Activated T-helper 2 cell treated with anti-CD3 and anti-CD28 coated beads, Interferon-gamma antibody, Interleukin-2, Interleukin-4, amounts not matched to agents 10 μg/mL and 5 μg/mL and 100 μg/mL, durations not matched to agents 14 hours and 24 hours and 36 hours (primary cell): ENCODE measurements around the gene LIPT1. TPM values are rescaled to one million over a fixed set of nuclear protein-coding genes. Genes with fewer than 3 reads are reported as not detected.
A peak's percentile ranks its signal among the peaks of the same experiment; 100 is the strongest.
"Not testable (repeated sequence)": the region's sequence is repeated elsewhere in the genome, so short reads cannot be mapped to it uniquely, and the experiment has no call there.

Experiments
- DNase-seq: peaks from one replicate; pipeline ENCODE4 v3.0.0; 2021; ENCODE audit warnings: low spot score
- H3K27ac Mint-ChIP-seq: one replicate; pipeline ENCODE4 v1.8.0; 2021; ENCODE audit warnings: mixed read lengths
- H3K27me3 Mint-ChIP-seq: one replicate; pipeline ENCODE4 v1.8.0; 2021; ENCODE audit warnings: low read depth, mixed read lengths
- H3K36me3 Mint-ChIP-seq: one replicate; pipeline ENCODE4 v1.8.0; 2021; ENCODE audit warnings: low read depth, mixed read lengths
- H3K4me1 Mint-ChIP-seq: one replicate; pipeline ENCODE4 v1.8.0; 2021; ENCODE audit warnings: low read depth, mixed read lengths
- H3K4me3 Mint-ChIP-seq: one replicate; pipeline ENCODE4 v1.8.0; 2021; ENCODE audit warnings: low read depth, mild to moderate bottlenecking, moderate library complexity, mixed read lengths
- H3K9me3 Mint-ChIP-seq: one replicate; pipeline ENCODE4 v1.8.0; 2021; ENCODE audit warnings: mixed read lengths
- intact Hi-C: fragments of 100-400 bp; cut with micrococcal nuclease; formaldehyde crosslinking; loops from one replicate; pipeline ENCODE4 v1.15.1; 2023
- total RNA-seq: library from RNA; stranded (reverse); gene quantifications from 2 replicates; pipeline ENCODE4 v1.2.3, GENCODE V29; 2022

The LIPT1 gene
- total RNA-seq, result 3.4 and 3.5 TPM in 2 replicates

DNA sequence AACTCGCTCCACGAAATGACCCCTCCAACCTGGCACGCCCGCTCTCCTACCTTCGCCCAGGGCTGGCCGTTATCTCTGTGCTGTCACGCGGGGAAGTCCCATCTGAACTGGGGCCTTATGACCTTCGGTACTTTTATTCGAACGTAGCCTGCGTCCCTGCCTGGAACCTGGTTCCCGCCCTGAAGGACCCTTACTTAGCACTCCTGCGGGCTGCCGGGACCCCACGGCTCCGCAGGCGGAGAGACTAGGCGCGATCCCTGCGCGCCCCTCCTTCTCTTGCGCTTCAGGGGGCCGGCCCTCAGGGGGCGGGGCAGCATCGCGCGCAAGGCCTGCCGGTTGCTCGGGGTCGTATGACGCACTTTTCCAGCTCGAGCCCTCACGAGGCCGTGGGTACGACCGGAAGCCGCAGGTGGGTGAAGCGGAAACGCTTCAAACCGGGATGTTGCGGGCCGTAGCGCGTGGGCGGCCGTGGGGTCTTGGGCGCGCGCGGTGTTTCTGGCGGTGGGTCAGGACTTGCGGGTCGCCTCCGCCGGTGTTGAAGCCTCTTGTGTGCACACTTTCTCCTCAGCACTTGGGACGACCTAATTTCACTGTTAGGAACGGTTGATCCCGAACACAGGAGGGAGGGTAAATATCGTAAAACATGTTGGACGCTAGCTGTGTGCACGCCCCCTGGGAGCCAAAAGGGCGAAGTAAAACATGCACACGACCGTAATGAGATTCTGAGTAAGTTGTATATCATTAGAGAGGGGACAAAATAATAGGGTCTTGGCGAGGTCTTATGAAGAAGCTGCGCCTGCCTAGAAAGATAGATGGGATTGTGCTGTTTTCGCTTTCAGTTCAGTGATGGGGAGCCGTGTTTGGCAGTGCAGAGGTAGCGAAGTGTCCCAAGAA, at the start of gene LIPT1, which contains the start of gene TSGA10:
TSS of gene LIPT1 (plus strand) at position 325 of the 894 bp plus-strand sequence. CDS start 6,991 bp downstream, outside the sequence.
TSS of gene TSGA10 (minus strand) at position 300 of the 894 bp plus-strand sequence. CDS start 45,503 bp downstream, outside the sequence.
- peak; percentile 88 for DNase-seq
- intact Hi-C loops, result loop anchor here (1.0 to 10.0 kb wide), 8 partner anchors 14 to 1410 kb away; partner anchors contain the start of genes C2orf15, EIF5B, MITD1 and MRPL30
- H3K4me1 Mint-ChIP-seq, result peaks cover 25% of the 10 kb centered on the region
- H3K27ac Mint-ChIP-seq, result peak within 1 kb of the TSS; percentile 89
- H3K36me3 Mint-ChIP-seq, result peaks cover 19% of the 10 kb centered on the region
- no peaks in the 10 kb centered on the region for H3K9me3 Mint-ChIP-seq
- peak within 1 kb of the TSS; percentile 95 for H3K4me3 Mint-ChIP-seq
- no peaks in the 10 kb centered on the region for H3K27me3 Mint-ChIP-seq

DNA sequence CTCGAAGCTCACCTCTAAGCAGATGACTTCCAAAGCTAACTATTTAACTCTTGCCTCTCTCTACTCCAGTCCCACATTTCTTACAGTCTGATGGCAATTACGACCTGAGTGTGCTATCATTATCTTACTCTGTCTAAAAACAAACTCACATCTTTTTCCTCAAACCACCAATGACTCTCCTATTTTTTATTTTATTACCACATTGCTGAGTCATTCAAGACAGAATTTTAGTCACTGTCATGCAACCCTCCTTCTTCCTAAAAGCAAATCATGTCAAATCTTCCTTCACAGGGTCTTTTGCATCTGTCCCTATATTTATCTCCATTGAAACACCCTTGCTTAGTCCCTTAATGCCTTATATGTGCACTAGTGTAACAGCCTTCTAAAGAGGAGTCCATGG, 47.9 kb upstream of the LIPT1 start:
- intact Hi-C loops, result no loop called here
- Mint-ChIP-seq H3K4me3 (no peak overlapping the region), H3K9me3 (no peaks in the 10 kb centered on the region), H3K27me3 (peaks cover 2% of the 10 kb centered on the region), H3K36me3 (no peaks in the 10 kb centered on the region), H3K4me1 (no peaks in the 10 kb centered on the region), H3K27ac (no peak overlapping the region)
- DNase-seq, result no peak

DNA sequence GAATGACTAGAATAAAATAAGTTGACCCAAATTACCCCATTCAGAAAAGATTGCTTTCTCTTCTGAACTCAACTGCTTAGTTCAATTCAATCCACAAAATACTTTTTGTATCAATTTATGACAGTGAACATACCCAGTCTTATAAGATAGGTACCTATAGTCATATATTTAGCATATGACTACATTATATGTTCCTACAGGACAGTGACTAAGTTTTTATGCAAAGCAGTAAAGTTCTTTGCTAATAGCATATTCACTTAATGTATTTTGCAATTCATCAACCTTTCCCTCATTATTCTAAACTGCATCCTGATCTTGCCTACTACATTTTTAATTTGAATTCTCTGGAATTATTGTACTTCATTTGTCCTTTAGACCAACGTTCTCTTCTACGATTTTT, 43.5 kb upstream of the LIPT1 start:
- H3K27me3 Mint-ChIP-seq, result peaks cover 2% of the 10 kb centered on the region
- no peaks in the 10 kb centered on the region for H3K9me3 Mint-ChIP-seq
- no peak overlapping the region for H3K27ac Mint-ChIP-seq
- intact Hi-C loops, result no loop called here
- H3K36me3 Mint-ChIP-seq, result no peaks in the 10 kb centered on the region
- DNase-seq, result no peak
- no peak overlapping the region for H3K4me3 Mint-ChIP-seq
- H3K4me1 Mint-ChIP-seq, result no peaks in the 10 kb centered on the region

DNA sequence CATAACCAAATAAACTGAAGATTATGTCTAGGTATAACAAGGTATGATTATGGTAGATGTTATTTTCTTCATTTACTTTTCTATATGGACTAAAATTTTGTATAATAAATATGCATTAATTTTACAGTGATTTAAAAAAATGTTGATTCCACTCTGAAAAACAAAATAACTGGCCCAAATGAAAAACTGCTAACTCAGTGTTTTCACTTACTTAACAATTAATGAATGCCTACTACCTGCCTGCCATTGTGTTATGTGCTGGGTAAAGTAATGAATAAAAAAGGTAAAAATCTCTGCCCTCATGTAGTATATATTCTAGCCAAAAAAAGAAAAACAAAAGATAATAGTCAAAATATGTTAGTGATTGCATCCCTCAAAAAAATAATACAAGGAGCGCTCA, 42.8 kb upstream of the LIPT1 start:
- Mint-ChIP-seq H3K4me1 (no peaks in the 10 kb centered on the region), H3K36me3 (no peaks in the 10 kb centered on the region), H3K27me3 (peaks cover 2% of the 10 kb centered on the region), H3K4me3 (no peak overlapping the region), H3K27ac (no peak overlapping the region), H3K9me3 (no peaks in the 10 kb centered on the region)
- intact Hi-C loops, result no loop called here
- no peak for DNase-seq

DNA sequence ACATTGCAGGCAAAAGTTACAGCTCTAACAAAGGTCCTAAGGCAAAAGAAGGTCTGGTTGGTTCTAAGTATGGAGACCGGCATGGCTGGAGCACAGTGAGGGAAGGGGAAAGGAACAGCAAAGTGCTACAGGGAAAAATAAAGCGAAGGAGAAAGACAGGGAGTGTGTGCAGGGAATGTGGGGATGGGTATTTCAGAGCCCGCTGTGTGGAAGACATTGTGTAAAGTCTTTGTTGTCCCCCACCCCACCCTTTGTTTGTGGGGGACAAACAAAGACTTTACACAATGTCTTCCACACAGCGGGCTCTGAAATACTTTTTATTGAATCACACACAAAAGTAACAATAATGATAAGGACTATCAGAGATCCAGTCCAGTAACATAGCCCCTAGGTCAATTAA, 42.1 kb upstream of the LIPT1 start:
- Mint-ChIP-seq H3K27me3 (peaks cover 4% of the 10 kb centered on the region), H3K9me3 (no peaks in the 10 kb centered on the region), H3K4me3 (no peak overlapping the region), H3K27ac (no peak overlapping the region), H3K4me1 (no peaks in the 10 kb centered on the region), H3K36me3 (no peaks in the 10 kb centered on the region)
- DNase-seq, result no peak
- intact Hi-C loops, result no loop called here

DNA sequence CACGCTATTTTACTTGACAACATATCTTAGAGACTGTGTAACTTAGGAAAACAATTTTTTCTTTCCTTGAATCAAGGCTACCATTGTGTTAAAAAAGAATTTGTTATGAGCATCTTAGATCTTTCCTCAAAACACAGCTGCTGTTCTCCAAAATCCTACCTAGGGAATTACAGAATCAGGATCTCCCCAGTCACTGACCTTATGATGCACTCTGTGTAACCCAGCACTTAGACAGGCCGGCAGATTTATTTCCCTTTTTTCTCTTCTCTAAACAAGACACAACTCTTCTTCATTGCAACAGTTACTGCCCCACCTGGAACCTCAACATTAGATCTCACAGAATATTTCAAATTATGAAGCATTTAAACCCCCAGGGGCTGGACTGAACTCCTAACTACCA, 26.8 kb upstream of the LIPT1 start:
- intact Hi-C loops, result no loop called here
- Mint-ChIP-seq H3K36me3 (no peaks in the 10 kb centered on the region), H3K9me3 (peaks cover 30% of the 10 kb centered on the region), H3K27me3 (no peaks in the 10 kb centered on the region), H3K27ac (no peak overlapping the region), H3K4me3 (no peak overlapping the region), H3K4me1 (no peaks in the 10 kb centered on the region)
- DNase-seq, result no peak

DNA sequence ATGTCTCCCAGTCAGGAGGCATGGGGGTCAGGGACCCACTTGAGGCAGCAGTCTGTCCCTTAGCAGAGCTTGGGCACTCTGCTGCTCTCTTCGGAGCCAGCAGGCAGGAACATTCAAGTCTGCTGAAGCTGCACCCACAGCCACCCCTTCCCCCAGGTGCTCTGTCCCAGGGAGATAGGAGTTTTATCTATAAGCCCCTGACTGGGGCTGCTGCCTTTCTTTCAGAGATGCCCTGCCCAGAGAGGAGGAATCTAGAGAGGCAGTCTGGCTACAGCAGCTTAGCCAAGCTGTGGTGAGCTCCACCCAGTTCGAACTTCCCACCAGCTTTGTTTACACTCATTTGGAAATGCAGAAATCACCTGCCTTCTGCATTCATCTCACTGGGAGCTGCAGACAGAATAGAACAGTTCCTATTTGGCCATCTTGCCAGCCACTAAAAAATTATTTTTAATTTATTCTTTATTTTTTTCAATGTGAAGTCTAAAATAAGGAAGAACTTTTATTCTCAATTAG, 19.7 kb upstream of the LIPT1 start:
- H3K4me3 Mint-ChIP-seq, H3K36me3 Mint-ChIP-seq, DNase-seq, H3K4me1 Mint-ChIP-seq, intact Hi-C loops, H3K27ac Mint-ChIP-seq: not testable (repeated sequence)
- Mint-ChIP-seq H3K27me3 (peaks cover 16% of the 10 kb centered on the region), H3K9me3 (peaks cover 34% of the 10 kb centered on the region)

DNA sequence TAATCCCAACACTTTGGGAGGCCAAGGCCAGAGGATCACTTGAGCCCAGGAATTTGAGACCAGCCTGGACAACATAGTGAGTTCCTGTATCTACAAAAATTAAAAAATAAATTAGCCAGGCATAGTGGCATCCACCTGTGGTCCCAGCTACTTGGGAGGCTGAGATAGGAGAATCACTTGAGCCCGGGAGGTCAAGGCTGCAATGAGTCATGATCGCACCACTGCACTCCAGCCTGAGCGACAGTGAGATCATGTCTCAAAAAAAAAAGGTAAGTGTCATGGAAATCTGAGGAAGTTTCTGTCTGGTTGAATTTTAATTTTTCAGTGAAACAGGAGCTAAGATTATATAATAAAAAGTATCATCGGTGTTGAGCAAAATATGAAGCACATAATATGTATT, 15.8 kb upstream of the LIPT1 start:
- Mint-ChIP-seq H3K4me1 (peaks cover 8% of the 10 kb centered on the region), H3K27me3 (peaks cover 24% of the 10 kb centered on the region), H3K9me3 (peaks cover 3% of the 10 kb centered on the region), H3K4me3 (peak overlapping the region; percentile 28), H3K36me3 (no peaks in the 10 kb centered on the region), H3K27ac (no peak overlapping the region)
- no peak for DNase-seq
- intact Hi-C loops, result no loop called here

DNA sequence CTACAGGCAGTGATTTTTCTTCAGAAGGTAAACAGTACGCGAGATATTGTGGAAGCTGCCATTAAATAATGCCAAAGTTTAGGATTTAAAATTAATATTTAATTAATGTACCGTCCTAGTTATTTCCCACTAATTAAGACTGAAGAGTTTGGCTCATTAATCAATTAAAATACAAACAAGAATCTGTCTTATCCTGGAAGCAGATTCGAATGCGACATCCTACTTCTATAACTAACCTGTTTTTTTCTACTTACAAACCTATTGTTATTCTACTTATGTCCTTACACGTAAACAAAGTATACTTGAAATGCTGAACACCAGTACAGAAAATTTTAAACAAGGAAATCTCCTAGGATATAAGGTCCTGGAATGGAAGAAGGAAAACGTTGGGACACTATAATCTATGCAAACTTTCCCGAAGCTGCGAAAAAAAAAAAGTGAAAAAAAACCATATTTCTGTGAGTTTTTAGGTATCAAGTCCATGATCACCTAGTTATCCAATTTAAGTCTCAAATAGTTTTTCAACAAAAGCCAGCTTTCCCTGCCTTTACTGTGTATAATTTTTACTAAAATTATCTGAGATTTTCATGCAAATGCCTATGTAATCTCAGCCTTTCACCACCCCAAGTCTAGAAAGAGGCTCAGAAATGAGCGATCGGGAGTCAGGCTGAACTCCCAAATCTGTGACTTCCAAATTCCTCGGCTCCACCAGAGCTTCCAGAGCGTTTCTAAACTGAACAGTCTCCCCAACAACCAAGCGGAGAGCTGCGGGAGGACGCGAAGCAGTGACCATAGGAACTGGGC, 14.5 kb upstream of the LIPT1 start:
- Mint-ChIP-seq H3K9me3 (no peaks in the 10 kb centered on the region), H3K36me3 (no peaks in the 10 kb centered on the region), H3K4me1 (peaks cover 8% of the 10 kb centered on the region), H3K4me3 (peak overlapping the region; percentile 83), H3K27ac (no peak overlapping the region), H3K27me3 (peaks cover 24% of the 10 kb centered on the region)
- intact Hi-C loops, result loop anchor here (2.0 kb wide), 1 partner anchor 39 kb away; no protein-coding TSS in a partner anchor
- DNase-seq, result no peak

DNA sequence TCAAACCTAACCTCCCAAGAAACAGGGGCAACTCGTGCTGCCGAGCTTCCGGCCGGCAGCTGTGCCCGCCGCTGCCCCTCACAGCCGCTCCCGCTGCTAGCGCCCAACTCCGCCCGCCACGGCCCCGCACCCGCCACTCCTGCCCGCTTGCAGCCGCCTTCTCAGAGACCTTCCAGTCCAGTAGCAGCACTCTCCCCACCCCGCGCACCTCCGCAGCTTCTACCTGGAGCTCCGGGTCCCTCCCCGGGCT, 14.0 kb upstream of the LIPT1 start:
- no peak for DNase-seq
- H3K9me3 Mint-ChIP-seq, result no peaks in the 10 kb centered on the region
- H3K27ac Mint-ChIP-seq, result peak overlapping the region; percentile 23
- H3K27me3 Mint-ChIP-seq, result peaks cover 24% of the 10 kb centered on the region
- H3K36me3 Mint-ChIP-seq, result no peaks in the 10 kb centered on the region
- H3K4me1 Mint-ChIP-seq, result peaks cover 8% of the 10 kb centered on the region
- peak overlapping the region; percentile 83 for H3K4me3 Mint-ChIP-seq
- intact Hi-C loops, result loop anchor here (1.0 to 2.0 kb wide), 3 partner anchors 14 to 197 kb away; partner anchors contain the start of genes EIF5B, LIPT1 and TSGA10

DNA sequence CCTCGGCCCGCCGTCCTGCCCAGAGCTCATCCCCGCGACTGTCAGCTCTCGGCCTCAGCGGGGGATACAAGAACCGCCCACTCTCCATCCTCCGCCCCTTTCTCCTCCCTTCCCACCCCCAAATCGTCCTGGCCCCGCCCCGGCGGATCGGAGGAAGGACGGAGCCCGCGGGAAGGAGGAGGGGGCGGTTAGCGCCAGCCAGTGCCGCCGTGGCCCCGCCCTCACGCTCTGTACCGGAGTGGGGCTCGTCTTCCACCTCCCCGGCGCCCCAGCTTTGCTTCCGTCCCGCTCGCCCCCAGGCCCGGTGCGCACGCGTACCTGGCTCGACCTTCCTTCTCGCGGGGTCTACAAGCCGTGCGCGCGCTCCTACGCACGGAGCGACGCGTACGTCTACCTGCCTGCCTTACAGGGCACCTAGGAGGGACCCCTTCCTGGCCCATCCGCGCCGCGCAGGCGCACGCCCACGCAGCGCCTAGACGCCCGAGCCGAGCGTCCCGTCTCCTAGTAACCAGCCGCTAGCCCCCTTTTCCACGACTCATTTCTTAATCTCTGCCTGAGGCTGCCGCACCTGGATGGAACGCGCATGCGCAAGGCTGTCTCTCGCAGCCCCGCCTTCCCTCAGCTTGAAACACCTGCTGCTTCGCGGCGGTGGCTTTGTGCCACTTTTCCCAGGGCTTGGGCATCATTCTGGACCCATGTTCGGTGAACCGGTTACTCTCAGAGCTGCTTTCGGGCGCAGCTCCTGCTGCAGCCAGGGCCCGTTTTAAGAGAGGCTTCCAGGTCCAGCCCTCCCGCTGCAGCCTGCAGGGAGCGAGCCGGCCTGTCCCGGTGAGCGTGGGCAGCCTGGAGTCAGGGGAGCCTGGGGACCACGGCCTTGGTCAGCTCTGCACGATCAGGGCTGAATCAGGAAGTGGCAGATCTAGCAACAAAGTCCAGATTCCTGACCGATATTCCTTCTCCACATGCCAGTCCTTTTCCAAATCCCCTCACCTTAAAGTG, 13.4 kb upstream of the LIPT1 start, which contains the start of gene C2orf15:
TSS of gene C2orf15 (plus strand) at position 598 of the 999 bp plus-strand sequence. CDS start 8,852 bp downstream, outside the sequence.
- peaks cover 24% of the 10 kb centered on the region for H3K27me3 Mint-ChIP-seq
- H3K4me3 Mint-ChIP-seq, result peak within 1 kb of the TSS; percentile 83
- H3K4me1 Mint-ChIP-seq, result peaks cover 8% of the 10 kb centered on the region
- H3K9me3 Mint-ChIP-seq, result no peaks in the 10 kb centered on the region
- peak; percentile 91 for DNase-seq
- intact Hi-C loops, result loop anchor here (1.0 to 2.0 kb wide), 3 partner anchors 13 to 196 kb away; partner anchors contain the start of genes EIF5B, LIPT1 and TSGA10
- H3K36me3 Mint-ChIP-seq, result no peaks in the 10 kb centered on the region
- H3K27ac Mint-ChIP-seq, result peak within 1 kb of the TSS; percentile 65
